Sciatic nerve (tissue), 2 donors: ENCODE measurements around the gene KIAA1210. TPM values are rescaled to one million over a fixed set of nuclear protein-coding genes. Genes with fewer than 3 reads are reported as not detected.

Source experiments
- ATAC-seq: fragments of 200-7000 bp; cut with Tn5 transposase; one replicate; pipeline ENCODE4 v1.9.1; 2020; ENCODE audit warnings: mild to moderate bottlenecking, moderate library complexity
- DNase-seq: peaks from one replicate; pipeline ENCODE4 v3.0.0-alpha.2; 2020; ENCODE audit warnings: low spot score
- intact Hi-C: fragments of 100-400 bp; cut with DNase I; formaldehyde crosslinking; loops from one replicate; pipeline ENCODE4 v1.14.2; 2022
- total RNA-seq: library from RNA; stranded (reverse); fragmentation: NEBNext Ultra II Directional; extraction: Animal tissue kit (Norgen Biotek cat#: 25700); gene quantifications from one replicate; pipeline ENCODE4 v1.2.1, GENCODE V29; 2021
- donor health status: DM: no; HTN: no; CAD: no.
- donor health status: DM: no; HTN: no; CAD: no.

KIAA1210 gene
- total RNA-seq, 1 donor from 2014 or later, result 0.27 TPM

DNA sequence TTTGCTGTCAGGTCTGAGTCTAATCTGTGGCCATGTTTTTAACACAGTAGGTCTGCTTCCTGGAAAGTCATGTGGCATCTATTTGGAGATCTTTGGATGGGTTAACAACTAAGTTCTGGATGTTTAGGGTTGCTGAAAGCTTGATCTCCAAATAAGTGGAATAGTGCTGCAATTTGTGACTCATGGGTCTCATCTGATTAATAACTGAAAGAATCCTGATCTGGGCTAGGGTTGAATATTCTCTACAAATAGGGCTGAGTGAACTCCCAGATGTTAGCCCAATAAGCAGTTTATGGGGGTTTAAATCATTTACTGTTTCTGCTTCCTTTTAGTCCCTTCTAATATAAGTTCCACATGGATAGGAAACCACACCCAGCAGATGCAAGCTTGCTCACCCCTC is 31.7 kb downstream of the KIAA1210 start:
- DNase-seq (no peak), ATAC-seq (no peak)
- intact Hi-C loops, result no loop called here

DNA sequence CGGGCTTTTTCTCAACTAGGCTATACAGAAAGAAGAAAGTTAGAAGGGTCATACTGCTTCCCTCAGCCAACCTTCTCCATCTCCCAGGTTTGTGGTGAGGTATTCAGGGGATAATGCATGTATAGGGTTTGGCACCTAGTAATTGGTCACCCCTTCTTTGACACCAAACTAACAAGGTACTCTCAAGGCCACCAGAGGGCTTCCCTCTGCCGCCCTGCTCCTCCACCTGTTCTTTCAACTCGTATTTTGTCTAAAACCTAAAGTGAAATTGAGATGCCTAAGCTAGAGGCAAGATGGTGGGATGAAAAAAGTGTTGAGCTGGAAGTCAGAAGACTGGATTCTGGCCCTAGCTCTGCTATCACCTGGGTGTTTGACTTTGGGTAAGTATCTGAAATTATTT is 32.8 kb downstream of the KIAA1210 start:
- ATAC-seq (no peak), DNase-seq (no peak)
- intact Hi-C loops, result no loop called here

DNA sequence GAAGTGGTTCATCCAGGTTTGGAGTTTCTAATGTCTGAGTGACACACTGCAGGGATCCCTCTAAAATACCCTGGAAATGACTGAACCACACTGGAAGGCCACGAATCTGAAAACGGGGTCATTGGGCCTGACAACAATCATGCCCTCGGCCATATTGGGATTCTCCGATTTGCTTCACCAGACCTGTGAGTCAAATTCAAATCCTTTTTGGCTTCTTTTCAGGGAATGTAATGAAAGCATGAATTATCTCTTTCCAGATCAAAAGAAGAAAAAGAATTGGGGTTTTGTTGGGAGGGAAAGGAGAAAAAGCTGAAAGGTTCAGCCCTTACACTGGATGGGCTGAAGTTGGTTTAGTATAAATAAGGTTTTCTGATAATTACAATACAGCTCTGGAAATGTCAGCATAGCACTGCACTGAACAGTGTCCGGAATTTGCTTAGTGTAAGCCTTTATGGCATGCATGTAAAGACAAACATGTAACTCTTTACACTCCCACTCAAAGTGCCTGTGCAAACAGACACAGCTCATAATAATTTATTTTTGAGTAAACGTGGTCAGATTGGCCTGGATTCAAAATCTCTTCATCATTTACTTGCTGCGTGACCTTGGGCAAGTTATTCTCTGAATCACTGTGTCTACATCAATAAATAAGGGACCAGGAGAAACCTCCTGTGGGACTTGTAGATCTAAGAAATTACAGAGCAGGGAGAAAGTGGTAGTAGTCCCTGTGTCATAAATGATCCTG is 33.4 kb downstream of the KIAA1210 start:
- DNase-seq, result no peak
- intact Hi-C loops, result no loop called here
- ATAC-seq, result no peak

DNA sequence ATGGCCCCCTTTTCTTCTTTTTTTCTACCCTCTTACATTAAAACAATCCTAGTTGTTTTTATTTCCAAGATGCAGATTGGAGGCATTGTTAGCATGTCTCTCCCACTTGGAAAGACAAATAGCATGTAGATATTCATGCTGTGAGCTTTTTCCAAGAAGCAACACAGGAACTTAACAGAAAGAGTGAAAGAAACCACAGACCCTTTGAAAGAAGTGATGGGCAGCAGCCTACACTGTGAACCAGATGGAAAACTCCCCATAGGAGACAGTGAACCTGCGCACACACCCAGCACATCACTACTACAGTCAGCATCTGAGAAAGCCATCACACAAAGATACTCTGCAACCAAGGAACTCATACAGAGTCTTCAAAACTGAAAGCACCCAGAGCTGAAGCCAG is 37.0 kb downstream of the KIAA1210 start:
- ATAC-seq, result no peak
- intact Hi-C loops, result no loop called here
- no peak for DNase-seq

DNA sequence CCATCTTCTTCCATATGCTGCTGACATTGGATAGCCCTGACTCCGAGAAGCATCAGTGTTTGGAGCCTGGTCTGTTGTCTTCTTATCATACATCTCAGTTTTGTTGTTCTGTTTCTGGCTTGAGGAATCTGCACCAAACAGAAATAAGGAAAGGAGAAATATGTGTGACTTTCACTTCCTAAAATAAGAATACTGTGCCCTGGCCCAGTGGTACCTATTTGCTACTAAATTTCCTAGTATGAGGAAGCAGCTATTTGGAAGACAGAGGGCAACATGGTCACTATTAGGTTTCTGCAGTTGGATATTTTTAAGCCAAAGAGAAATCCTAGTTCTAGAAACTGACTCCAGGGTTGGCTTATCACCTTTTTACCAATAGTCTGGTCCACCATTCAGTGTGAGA is 38.0 kb downstream of the KIAA1210 start:
- ATAC-seq, result no peak
- intact Hi-C loops, result no loop called here

DNA sequence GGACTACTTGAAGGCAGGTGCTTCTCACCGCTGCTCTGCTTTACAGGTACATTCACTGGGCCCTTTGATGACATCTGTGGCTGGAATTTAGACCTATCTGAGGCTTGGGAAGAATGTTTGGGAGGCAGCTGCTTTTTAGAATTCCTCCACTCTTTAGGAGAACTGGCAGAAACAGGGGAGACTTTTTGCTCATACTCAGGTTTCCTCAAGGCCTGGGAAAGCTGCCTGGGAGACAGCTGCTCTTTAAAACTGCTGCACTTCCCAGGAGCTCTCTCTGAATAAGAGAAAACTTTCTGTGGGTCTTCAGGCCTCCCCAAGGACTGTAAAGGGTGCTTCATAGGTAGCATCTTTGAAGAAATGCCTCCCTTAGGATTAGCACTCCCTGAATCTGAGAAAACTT is 40.5 kb downstream of the KIAA1210 start:
- no peak for DNase-seq
- intact Hi-C loops, result no loop called here
- ATAC-seq, result no peak

More for the DNA sequence above, 38.0 kb downstream of the KIAA1210 start:
- no peak for DNase-seq

DNA sequence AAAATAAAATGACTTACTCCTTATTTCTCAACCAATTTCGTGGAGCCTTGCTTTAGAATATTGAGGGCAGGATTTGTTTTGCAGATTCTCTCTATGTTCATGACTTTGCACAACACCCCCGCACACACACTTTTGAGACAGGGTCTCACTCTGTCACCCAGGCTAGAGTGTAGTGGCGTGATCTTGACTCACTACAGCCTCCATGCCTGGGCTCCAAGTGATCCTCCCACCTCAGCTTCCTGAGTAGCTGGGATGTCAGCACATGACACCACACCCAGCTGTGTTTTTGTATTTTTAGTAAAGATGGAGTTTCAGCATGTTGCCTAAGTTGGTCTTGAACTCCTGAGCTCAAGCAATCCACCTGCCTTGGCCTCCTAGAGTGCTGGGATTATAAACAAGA is 42.8 kb downstream of the KIAA1210 start:
- DNase-seq, result no peak
- ATAC-seq, result no peak
- intact Hi-C loops, result no loop called here

DNA sequence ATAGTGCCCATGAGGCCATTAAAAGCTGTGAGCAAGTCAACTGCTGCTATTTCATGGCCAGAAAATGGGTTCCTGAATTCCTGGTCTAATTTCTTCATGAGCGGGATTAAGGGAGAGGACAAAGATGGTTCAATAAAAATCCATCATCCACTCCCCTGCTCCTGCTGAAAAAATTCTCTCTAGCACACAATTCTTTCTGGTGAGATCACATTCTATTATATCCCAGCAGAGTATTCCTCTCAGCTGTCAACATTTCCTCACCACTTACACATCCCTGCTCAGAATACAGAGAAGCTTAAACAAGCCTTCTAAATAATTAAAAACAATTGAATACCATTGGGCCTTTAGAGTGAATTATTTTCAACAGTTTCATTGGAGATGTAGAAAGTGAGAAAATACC is 45.3 kb downstream of the KIAA1210 start:
- intact Hi-C loops, result no loop called here
- DNase-seq, result no peak

DNA sequence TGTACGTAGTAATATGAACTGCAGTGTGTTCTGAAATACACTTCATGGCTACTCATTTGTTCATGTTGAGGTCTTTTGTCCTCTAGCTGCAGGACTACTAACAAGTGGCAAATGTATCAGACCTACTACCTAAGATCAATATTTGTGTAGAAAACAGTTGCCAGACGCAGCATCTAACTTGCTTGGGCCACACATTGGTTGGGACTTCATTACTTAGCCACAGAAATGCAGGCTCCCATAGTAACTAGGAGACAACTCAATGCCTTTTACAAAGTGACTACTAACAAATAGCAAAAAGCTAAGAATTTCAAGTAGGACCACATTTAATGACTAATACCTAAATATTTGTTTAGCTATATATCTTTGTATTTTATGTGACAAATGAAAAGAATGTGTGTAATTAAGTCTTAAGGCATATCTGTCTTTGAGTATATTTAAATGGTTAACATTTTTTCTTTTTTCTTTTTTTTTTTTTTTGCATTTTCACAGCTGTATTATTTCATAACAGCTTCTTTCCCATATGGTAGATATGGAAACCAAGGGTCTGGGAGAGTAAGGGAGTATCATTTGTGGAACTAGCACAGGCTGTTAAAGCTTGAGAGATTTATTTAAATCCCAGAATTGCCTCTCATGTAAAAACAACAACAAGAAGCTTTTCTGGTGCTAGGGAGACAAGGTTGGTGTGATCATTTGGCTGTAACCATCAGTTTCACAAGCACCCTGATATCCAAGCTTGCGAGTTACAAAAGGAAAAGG is 52.2 kb downstream of the KIAA1210 start:
- no peak for ATAC-seq
- DNase-seq, result no peak
- intact Hi-C loops, result no loop called here

More for the DNA sequence above, 45.3 kb downstream of the KIAA1210 start:
- no peak for ATAC-seq

DNA sequence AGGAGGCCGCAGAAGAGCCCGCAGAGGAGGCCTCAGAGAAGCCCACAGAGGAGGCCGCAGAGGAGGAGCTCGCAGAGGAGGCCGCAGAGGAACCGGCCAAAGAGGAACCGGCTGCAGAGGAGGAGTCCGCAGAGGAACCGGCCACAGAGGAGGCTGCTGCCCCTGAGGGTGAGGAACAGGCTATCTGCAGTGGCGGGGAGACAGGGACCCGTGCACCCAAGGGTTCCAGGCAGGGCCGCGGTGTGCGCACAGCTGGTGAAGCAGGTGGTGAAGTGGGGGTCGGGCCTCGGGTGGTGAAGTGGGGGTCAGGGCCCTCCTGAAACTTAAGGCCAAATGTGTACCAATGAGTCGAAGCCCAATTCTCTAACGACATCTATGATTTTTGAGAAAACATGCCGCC is 53.7 kb downstream of the KIAA1210 start:
- no peak for ATAC-seq
- intact Hi-C loops, result no loop called here
- no peak for DNase-seq

DNA sequence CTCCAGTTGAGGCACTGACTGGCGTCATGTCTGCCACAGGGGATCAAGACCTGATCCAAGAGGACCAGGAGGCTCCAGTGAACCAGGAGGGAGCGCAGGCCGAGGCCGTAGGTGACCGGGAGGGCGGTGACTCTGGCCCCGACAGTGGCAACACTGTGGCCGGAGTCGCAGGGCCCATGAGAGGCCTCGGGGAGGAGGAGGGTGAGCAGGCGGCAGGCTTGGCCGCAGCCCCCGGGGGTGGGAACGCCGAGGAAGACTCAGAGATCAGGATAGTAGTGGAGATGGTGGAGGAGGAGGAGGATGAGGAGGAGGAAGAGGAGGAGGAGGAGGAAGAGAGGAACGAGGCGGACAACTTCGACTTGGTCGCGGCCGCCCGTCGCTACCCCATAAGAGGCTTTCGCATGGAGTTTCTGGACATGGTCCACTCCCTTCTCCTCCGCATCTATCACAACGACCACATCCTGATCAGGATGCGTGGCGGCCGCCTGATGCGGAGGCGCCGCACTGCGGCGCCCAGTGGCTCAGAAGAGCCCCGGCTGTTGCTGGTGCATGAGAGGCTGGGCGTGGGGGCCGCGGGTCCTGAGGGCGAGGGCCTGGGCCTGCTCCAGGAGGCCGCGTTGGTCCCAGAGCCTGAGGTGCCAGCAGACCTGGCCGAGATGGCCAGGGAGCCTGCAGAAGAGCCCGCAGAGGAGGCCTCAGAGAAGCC is 54.3 kb downstream of the KIAA1210 start:
- intact Hi-C loops, result no loop called here
- DNase-seq, result no peak
- no peak for ATAC-seq

DNA sequence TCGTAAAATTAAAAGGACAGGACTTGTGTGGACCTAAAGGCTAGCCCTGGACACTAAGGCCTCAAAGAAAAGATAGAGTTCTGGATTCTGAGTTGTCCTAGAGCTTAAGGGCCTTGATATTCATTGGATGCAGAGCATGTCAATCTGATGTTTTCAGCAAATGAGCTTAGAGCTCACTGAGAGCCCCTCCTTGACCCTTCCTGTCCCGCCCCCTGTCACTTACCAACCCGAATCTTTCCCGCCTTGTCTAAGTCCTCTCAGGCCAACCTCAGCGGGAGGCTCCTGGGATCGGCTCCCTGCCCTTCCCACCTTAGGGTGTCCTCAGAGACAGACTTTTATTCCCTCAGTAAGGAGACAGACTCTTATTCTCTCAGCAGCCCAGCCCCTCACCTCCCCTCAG is 54.9 kb downstream of the KIAA1210 start, which contains the start of gene CT47C1:
CT47C1 (plus strand) TSS at position 250 of the 400 bp plus-strand sequence. CDS start 233 bp downstream, outside the sequence.
- intact Hi-C loops, result no loop called here
- no peak for DNase-seq

DNA sequence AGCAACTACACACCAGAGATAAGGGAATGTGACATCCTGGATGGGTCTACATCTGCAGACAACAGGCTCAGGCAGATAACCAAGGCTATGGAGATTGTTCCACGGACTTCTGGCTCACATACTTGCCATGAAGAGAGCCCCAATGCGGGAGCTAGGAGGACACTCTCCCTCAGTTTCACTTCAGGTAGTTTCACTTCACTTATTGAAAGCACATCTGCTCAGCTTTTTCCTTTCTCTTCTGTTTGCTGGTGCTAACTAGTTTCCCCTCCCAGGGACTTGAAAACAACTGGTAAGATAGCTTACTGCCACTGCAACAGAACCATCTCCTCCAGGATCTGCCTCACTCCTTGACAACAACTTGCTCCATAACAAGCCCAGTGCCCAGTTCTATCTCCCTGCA is 56.2 kb downstream of the KIAA1210 start:
- intact Hi-C loops, result no loop called here
- DNase-seq (no peak), ATAC-seq (no peak)

More for the DNA sequence above, 54.9 kb downstream of the KIAA1210 start, which contains the start of gene CT47C1:
- ATAC-seq, result no peak

DNA sequence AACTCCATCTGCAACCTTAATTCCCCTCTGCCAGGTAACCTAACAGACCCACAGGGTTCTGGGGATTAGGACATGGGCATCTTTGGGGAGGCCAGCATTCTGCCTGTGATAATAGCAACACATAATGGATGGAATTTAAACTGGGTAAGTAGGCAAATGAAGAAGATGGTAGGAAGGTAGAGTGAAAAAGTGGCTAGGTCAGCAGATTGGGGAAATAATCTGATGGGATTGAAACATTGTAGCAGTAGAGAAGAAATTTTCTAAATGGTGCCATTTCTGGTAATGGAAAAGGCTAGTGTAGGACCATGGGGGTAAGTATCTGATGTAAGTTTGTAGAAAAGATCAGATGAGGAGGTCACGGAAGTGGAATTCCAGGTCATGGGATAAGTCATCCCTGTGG is 57.9 kb downstream of the KIAA1210 start:
- intact Hi-C loops, result no loop called here
- DNase-seq (no peak), ATAC-seq (no peak)

DNA sequence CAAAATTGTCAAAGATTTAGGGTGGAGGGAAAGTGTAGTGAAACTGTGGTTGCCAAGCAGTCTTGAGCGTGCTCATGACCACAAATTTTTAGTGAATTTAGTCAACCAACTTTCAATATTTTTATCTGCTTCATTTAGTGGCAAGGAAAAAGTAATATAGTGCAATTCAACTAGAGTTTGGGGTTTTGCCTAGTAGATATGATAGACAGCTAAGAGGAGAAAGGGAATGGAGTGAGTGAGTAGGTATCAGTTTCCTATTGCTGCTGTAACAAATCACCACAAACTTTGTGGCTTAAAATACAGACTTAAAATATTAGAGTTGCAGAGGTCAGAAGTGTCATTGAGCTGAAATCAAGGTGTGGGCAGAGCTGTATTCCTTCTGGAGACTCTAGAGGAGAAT is 58.5 kb downstream of the KIAA1210 start:
- ATAC-seq (no peak), DNase-seq (no peak)
- intact Hi-C loops, result no loop called here

DNA sequence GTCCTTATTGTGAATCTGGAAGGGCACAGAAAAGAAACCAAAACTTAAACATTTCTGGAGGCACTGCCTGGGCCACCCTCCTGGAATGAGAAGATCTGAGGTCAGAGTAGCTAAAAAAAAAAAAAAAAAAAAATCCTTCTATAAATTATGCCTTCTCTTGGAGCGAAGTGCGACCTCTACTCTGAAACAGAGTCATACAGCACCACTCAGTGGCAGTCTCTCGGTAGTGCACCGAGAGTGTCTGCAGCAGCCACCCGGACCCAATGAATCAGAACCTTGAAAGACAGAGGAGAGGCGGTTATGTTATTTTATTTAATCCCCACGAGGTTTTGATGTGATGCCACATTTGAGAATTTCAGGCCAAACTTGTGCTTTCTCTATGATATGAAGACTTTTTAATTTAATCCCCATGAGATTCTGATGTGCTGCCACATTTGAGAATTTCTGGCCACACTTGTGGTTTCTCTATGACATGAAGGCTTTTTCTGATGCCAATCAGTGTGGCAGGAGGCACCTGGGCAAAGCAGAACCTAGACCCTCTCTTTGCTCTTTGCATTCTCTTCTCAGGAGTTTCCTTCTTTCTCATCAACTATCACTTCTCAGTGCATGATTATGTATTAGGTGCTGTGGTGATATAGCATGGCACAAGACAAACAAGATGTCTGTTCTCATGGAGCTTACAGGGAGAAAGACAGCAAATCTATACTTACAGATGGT is 60.4 kb downstream of the KIAA1210 start:
- DNase-seq (peak; percentile 72), ATAC-seq (peak; percentile 63)
- intact Hi-C loops, result no loop called here

DNA sequence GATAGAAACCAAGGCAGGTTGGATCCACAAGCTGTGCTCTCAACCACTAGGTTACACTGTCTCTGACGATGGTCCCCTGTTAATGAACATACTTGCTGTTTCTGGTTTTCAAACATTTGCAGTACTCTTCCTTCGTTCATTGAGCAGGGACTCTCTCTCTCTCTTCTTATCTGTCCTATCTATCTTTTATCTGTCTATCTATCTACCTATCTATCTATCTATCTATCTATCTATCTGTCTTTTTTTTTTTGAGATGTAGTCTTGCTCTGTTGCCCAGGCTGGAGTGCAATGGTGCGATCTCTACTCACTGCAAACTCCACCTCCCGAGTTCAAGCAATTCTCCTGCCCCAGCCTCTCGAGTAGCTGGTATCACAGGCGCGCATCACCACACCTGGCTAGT is 64.2 kb downstream of the KIAA1210 start:
- ATAC-seq, result no peak
- intact Hi-C loops, result no loop called here
- no peak for DNase-seq

DNA sequence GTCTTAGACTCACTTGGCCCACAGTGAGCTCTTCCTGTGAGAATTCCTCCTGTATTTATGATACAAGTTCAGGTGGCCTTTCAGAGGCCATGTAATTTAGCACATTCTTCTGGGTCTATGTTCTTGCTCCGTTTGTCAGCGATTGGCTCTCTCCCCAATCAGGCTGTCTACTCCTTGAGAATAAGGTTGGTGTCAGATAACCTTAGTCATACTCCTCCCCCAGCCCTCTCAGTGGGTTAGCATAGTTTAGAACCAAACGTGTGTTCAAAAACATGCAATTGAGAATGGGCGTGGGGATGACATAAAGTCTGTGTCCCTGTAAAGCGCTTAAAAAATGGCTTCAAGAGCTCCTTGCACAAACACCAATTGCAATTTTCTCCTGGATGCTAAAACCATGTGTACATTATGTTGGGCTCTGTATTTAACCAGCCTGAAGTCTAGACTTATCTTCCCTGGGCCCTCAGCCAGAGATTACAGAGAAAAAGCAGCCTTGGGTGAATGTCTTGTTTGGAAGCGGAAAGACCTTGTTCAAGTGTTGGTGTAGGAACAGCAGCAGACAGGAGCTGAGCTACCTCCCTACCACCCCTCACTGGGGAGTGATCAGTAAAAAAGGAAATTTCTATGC is 64.8 kb downstream of the KIAA1210 start:
- ATAC-seq (no peak), DNase-seq (no peak)
- intact Hi-C loops, result no loop called here

DNA sequence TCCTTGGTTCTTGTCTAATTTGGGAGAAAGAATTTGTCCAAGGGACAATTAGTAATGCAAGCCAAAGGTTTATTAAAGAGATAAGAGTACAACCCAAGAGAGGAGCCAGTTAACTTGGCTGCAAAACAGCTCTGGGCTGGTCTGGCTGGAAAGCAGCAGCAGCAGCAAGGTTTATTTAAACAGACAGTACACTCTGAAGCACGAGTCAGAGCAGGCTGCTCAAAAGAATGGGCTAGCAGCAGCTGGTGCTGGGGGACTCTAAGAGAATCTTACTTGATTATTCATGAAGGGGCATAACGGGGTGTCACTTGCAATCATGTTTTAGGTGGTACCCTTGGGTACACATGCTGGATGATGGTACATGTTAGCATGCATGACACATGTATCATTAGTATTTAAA is 71.9 kb downstream of the KIAA1210 start:
- no peak for DNase-seq
- no peak for ATAC-seq
- intact Hi-C loops, result no loop called here
